Activated CD4-positive, alpha-beta T cell treated with anti-CD3 and anti-CD28 coated beads for 36 hours (primary cell): ENCODE results near the gene APC. TPM values are rescaled to one million over a fixed set of nuclear protein-coding genes. Genes with fewer than 3 reads are reported as not detected.

ENCODE experiments used
- ATAC-seq: fragments of 200-7000 bp; cut with Tn5 transposase; one replicate; pipeline ENCODE4 v1.10.0; 2021; ENCODE audit warnings: mild to moderate bottlenecking, moderate library complexity
- CTCF ChIA-PET: fragments of 350-600 bp; sonication (Branson Sonifier 250); formaldehyde crosslinking; loops from one replicate; lab custom pipeline; 2021; ENCODE audit warnings: antibody characterized with exemption; lab: Charles Lee
- POLR2A ChIA-PET: fragments of 350-600 bp; sonication (Branson Sonifier 250); formaldehyde crosslinking; loops from one replicate; lab custom pipeline; 2021; ENCODE audit warnings: antibody characterized with exemption, inconsistent platforms; lab: Charles Lee
- DNase-seq: peaks from one replicate; pipeline ENCODE4 v3.0.0-alpha.2; 2020
- H3K27ac Mint-ChIP-seq: one replicate; pipeline ENCODE4 v1.8.0; 2021; ENCODE audit warnings: mixed read lengths
- H3K27me3 Mint-ChIP-seq: one replicate; pipeline ENCODE4 v1.8.0; 2021; ENCODE audit warnings: mixed read lengths
- H3K36me3 Mint-ChIP-seq: one replicate; pipeline ENCODE4 v1.8.0; 2021; ENCODE audit warnings: low read depth, mixed read lengths
- H3K4me1 Mint-ChIP-seq: one replicate; pipeline ENCODE4 v1.8.0; 2021; ENCODE audit warnings: mixed read lengths
- H3K4me3 Mint-ChIP-seq: one replicate; pipeline ENCODE4 v1.8.0; 2021; ENCODE audit warnings: mild to moderate bottlenecking, moderate library complexity, mixed read lengths
- H3K9me3 Mint-ChIP-seq: one replicate; pipeline ENCODE4 v1.8.0; 2021; ENCODE audit warnings: low read depth, mixed read lengths
- intact Hi-C, 2 experiments: fragments of 100-400 bp; cut with DNase I in 1 of 2; cut with micrococcal nuclease in 1 of 2; formaldehyde crosslinking; loops; one replicate each; pipeline versions ENCODE4 v1.14.2 to v1.15.1; 2022 to 2024; cut with DNase I, micrococcal nuclease
- total RNA-seq, 2 experiments: library from RNA; stranded (reverse); gene quantifications; one replicate each; pipeline ENCODE4 v1.2.3, GENCODE V29; 2021

Gene APC
- total RNA-seq, 2 experiments from 2014 or later = 20.1 to 22.3 TPM

- Mint-ChIP-seq H3K4me3 (no peak overlapping the region), H3K27ac (no peak overlapping the region), H3K9me3 (no peaks in the 10 kb centered on the region), H3K4me1 (peaks cover 3% of the 10 kb centered on the region), H3K27me3 (no peaks in the 10 kb centered on the region), H3K36me3 (peaks cover 24% of the 10 kb centered on the region)
- intact Hi-C loops = no loop called here
- CTCF ChIA-PET = interaction anchor here (0.6 kb wide), 1 partner anchor 535 kb away, joined by 3 read pairs; no protein-coding TSS in a partner anchor
- ATAC-seq = no peak
- DNase-seq = no peak
- POLR2A ChIA-PET = interaction anchor here (0.6 kb wide), 2 partner anchors 11 to 52 kb away, joined by 3 to 4 read pairs; no protein-coding TSS in a partner anchor
Observed at GRCh38 chr5:112776301-112776856, 38.7 kb downstream of the APC start.

DNA sequence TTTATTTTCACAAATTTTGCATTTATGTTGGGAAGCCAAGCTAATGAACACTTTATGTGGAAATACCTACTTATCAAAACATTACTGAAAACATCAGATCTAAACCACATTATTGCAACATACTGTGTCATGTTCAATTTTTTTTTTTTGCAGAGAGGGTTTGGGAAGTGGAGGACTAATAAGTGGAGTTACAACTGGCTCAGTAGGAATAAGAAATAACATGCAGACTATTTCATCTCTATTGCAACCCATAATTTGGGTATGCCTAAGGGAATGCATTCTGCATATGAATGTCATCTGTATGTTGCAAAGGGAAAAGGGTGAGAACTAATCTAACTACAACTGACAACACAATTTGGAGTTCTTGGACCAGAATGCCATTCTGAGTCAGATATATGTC lies 41.8 kb downstream of the APC start:
- intact Hi-C loops = no loop called here
- Mint-ChIP-seq H3K9me3 (no peaks in the 10 kb centered on the region), H3K4me3 (no peak overlapping the region), H3K4me1 (peaks cover 3% of the 10 kb centered on the region), H3K27me3 (no peaks in the 10 kb centered on the region), H3K36me3 (peaks cover 25% of the 10 kb centered on the region), H3K27ac (no peak overlapping the region)
- no peak for DNase-seq
- ATAC-seq = no peak
- ChIA-PET POLR2A (no interaction called here), CTCF (interaction anchor here (0.7 kb wide), 1 partner anchor 118 kb away, joined by 7 read pairs; no protein-coding TSS in a partner anchor)

DNA sequence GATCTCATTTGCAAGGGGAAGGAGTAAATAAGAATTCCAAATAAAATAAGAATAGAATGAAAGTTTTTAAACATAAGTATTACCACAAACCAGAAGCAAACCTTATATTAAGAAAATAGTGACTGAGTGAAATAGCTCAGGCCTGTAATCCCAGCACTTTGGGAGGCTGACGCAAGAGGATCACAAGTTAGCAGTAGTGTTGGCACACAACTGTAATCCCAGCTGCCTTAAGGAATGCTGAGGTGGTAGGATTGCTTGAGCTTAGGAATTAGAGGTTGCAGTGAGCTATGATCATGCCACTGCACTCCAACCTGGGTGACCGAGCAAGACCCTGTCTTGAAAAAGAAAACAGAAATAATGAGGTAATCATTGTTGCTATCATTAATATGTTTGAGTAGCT lies 47.0 kb downstream of the APC start:
- no peaks in the 10 kb centered on the region for H3K4me1 Mint-ChIP-seq
- H3K27ac Mint-ChIP-seq = no peak overlapping the region
- intact Hi-C loops = no loop called here
- peaks cover 10% of the 10 kb centered on the region for H3K36me3 Mint-ChIP-seq
- H3K4me3 Mint-ChIP-seq = no peak overlapping the region
- no peaks in the 10 kb centered on the region for H3K27me3 Mint-ChIP-seq
- no peak for ATAC-seq
- H3K9me3 Mint-ChIP-seq = no peaks in the 10 kb centered on the region
- DNase-seq = no peak
- CTCF ChIA-PET = no interaction called here
- POLR2A ChIA-PET = no interaction called here

DNA sequence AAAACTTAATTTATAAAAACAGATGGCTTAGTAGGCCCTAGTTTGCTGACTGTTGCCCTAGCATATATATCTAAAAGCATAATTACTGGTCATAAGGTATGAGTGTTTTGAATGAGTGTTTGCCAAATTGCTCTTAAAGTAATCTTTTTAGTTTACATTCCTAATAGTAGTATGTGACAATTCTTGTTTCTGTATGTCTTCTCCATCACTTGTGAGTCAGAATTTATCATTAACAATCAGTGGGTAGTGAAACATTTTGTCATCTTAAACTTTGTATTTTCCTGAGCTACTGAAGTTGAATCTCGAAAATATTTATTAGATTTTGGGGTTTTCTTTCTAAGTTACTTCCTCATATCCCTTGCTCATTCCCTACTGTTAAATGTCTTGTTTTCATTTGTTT lies 49.6 kb downstream of the APC start:
- H3K9me3 Mint-ChIP-seq = no peaks in the 10 kb centered on the region
- no peak overlapping the region for H3K4me3 Mint-ChIP-seq
- no peaks in the 10 kb centered on the region for H3K27me3 Mint-ChIP-seq
- ChIA-PET CTCF (interaction anchor here (0.6 to 1.3 kb wide), 3 partner anchors 17 to 236 kb away, joined by 3 read pairs; no protein-coding TSS in a partner anchor), POLR2A (interaction anchor here (0.6 kb wide), 1 partner anchor 10 kb away, joined by 3 read pairs; no protein-coding TSS in a partner anchor)
- H3K36me3 Mint-ChIP-seq = peaks cover 2% of the 10 kb centered on the region
- DNase-seq (no peak), ATAC-seq (no peak)
- intact Hi-C loops = no loop called here
- no peak overlapping the region for H3K27ac Mint-ChIP-seq
- no peaks in the 10 kb centered on the region for H3K4me1 Mint-ChIP-seq

DNA sequence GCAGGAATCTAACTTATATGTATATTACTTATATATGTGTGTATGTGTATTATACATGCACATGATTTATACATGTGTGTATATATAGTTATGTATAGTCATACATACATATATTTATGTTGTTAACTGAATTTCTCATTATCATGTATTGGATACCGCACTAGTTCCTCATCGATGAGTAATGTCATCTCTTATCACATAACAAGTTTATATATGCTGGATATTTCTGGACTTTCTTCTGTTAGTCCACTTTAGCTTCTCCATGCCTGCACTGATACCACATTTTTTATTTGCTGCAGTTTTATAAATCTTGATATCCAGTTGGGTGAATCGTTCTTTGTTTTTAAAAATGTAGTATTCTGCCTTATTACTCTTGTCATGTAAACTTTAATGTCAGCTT lies 50.2 kb downstream of the APC start:
- intact Hi-C loops = no loop called here
- CTCF ChIA-PET = interaction anchor here (0.6 to 1.3 kb wide), 3 partner anchors 18 to 237 kb away, joined by 3 read pairs; no protein-coding TSS in a partner anchor
- no peaks in the 10 kb centered on the region for H3K27me3 Mint-ChIP-seq
- POLR2A ChIA-PET = interaction anchor here (0.6 kb wide), 1 partner anchor 11 kb away, joined by 3 read pairs; no protein-coding TSS in a partner anchor
- H3K27ac Mint-ChIP-seq = no peak overlapping the region
- H3K4me1 Mint-ChIP-seq = no peaks in the 10 kb centered on the region
- peaks cover 3% of the 10 kb centered on the region for H3K36me3 Mint-ChIP-seq
- DNase-seq = no peak
- H3K9me3 Mint-ChIP-seq = no peaks in the 10 kb centered on the region
- H3K4me3 Mint-ChIP-seq = no peak overlapping the region
- ATAC-seq = no peak

GRCh38 chr5:112793201-112793600 lies 55.5 kb downstream of the APC start:
- POLR2A ChIA-PET = no interaction called here
- Mint-ChIP-seq H3K27me3 (no peaks in the 10 kb centered on the region), H3K4me1 (no peaks in the 10 kb centered on the region), H3K27ac (no peak overlapping the region), H3K9me3 (no peaks in the 10 kb centered on the region), H3K4me3 (no peak overlapping the region), H3K36me3 (peaks cover 19% of the 10 kb centered on the region)
- DNase-seq (no peak), ATAC-seq (no peak)
- CTCF ChIA-PET = interaction anchor here (0.6 to 1.6 kb wide), 2 partner anchors 9 to 498 kb away, joined by 3 to 4 read pairs; no protein-coding TSS in a partner anchor
- intact Hi-C loops = no loop called here

DNA sequence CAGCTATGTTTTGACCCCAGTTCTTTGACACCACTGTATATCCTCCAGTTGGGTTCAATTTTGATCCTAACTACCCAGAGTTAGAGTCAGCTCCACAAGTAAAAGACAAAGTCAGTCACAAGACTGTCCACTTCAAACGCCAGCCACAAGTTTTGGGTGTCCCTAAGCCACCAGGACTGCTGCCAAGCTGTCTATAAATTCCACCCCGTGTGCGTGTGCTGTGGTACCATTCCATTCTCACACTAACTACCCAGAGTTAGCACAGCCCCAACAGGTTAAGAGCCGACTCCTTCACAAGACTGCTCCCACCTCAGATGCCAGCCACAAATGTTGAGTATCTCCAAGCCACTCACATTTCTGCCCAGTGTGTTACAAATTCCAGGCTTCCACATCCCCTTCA lies 56.7 kb downstream of the APC start:
- no peaks in the 10 kb centered on the region for H3K4me1 Mint-ChIP-seq
- intact Hi-C loops = no loop called here
- ATAC-seq (no peak), DNase-seq (no peak)
- H3K27me3 Mint-ChIP-seq = no peaks in the 10 kb centered on the region
- H3K9me3 Mint-ChIP-seq = no peaks in the 10 kb centered on the region
- POLR2A ChIA-PET = interaction anchor here (0.6 kb wide), 1 partner anchor 54 kb away, joined by 11 read pairs; no protein-coding TSS in a partner anchor
- H3K27ac Mint-ChIP-seq = no peak overlapping the region
- H3K4me3 Mint-ChIP-seq = no peak overlapping the region
- peaks cover 21% of the 10 kb centered on the region for H3K36me3 Mint-ChIP-seq
- CTCF ChIA-PET = no interaction called here

DNA sequence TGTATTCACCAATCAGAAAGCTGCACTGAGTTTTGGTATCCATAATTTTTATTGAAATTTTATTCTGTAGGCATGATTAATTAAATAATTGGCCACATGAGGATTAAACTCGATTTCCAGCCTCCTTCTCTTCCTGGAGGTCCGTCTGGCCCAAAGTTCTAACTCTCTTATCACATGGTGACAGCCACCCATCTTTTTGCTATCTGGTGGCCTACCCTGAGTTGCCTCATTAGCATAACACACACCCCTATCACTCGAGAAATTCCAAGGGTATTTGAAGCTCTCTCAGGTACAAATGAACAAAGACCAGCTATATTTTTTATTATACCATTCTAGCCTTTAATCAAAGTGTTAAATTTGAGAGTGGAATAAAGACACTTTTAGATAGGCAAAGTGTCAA lies 57.7 kb downstream of the APC start:
- intact Hi-C loops = no loop called here
- peaks cover 26% of the 10 kb centered on the region for H3K36me3 Mint-ChIP-seq
- H3K27me3 Mint-ChIP-seq = no peaks in the 10 kb centered on the region
- ATAC-seq (no peak), DNase-seq (no peak)
- H3K27ac Mint-ChIP-seq = no peak overlapping the region
- ChIA-PET CTCF (interaction anchor here (0.8 to 1.4 kb wide), 3 partner anchors 14 to 198 kb away, joined by 3 read pairs; no protein-coding TSS in a partner anchor), POLR2A (no interaction called here)
- peaks cover 3% of the 10 kb centered on the region for H3K4me1 Mint-ChIP-seq
- H3K9me3 Mint-ChIP-seq = no peaks in the 10 kb centered on the region
- no peak overlapping the region for H3K4me3 Mint-ChIP-seq

DNA sequence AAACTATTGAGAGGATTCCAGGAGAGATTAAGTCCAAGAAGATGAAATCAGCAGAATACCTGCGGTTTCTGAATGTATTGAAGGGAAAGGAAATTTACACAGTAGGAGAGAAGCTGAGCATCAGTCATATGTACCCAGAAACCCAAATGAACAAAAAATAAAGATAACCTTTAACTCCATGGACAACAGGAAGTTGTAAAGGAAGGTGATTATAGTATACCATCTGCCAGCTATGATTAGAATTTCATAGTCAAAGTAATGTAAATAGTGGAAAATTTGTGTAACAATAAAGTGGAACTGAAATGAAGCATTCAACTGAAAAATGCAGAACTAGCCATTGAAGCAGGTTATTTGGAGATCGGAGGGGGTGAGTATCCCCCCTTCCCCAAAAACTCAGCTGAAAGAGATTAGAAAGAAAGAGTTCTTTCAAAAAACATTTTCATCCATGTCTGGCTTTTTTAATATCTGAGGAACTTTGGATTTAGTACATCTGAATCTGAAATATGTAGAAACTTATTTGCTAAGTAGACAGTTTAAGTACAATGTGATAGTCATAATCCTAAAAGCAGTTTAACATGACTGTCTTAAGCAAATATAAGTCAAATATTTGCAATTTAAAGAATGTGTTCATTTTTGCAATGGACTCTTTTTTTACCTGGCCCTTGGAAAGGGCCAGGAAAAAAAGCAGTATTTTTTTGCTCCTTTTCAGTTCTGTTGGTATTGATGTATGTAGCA lies 58.4 kb downstream of the APC start:
- DNase-seq (no peak), ATAC-seq (no peak)
- Mint-ChIP-seq H3K36me3 (peaks cover 26% of the 10 kb centered on the region), H3K4me3 (no peak overlapping the region), H3K4me1 (peaks cover 3% of the 10 kb centered on the region), H3K27me3 (no peaks in the 10 kb centered on the region), H3K27ac (no peak overlapping the region), H3K9me3 (no peaks in the 10 kb centered on the region)
- POLR2A ChIA-PET = no interaction called here
- CTCF ChIA-PET = interaction anchor here (0.8 to 1.4 kb wide), 3 partner anchors 13 to 199 kb away, joined by 3 read pairs; no protein-coding TSS in a partner anchor
- intact Hi-C loops = no loop called here

DNA sequence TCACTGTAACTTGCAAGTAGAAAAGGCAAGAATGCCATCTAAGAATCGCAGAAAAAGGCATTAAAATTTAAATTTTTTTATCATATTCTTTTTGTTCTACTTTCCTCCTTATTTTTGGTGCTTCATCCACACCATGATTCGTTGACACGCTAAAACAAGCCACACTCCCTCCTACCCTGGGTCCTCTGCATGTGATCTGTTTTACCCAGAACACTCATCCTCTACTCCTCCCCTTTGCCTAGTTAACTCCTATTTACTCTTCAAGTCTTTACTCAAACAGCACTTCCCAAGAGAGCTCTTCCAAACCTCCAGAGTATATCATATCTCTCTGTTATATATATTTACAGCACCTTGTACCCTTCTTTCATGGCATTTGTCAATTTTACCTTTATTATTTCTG lies 62.0 kb downstream of the APC start:
- H3K27ac Mint-ChIP-seq = no peak overlapping the region
- POLR2A ChIA-PET = no interaction called here

GRCh38 chr5:112800891-112801290 lies 63.2 kb downstream of the APC start:
- CTCF ChIA-PET = interaction anchor here (0.6 to 1.1 kb wide), 2 partner anchors 47 to 98 kb away, joined by 4 to 5 read pairs; no protein-coding TSS in a partner anchor
- no peak for ATAC-seq
- Mint-ChIP-seq H3K36me3 (peaks cover 12% of the 10 kb centered on the region), H3K4me1 (peaks cover 3% of the 10 kb centered on the region), H3K4me3 (no peak overlapping the region), H3K9me3 (no peaks in the 10 kb centered on the region), H3K27me3 (no peaks in the 10 kb centered on the region), H3K27ac (no peak overlapping the region)
- DNase-seq = no peak
- intact Hi-C loops = no loop called here
- POLR2A ChIA-PET = no interaction called here

More for the DNA sequence above, 62.0 kb downstream of the APC start:
- intact Hi-C loops = no loop called here
- Mint-ChIP-seq H3K27me3 (no peaks in the 10 kb centered on the region), H3K9me3 (no peaks in the 10 kb centered on the region), H3K4me3 (no peak overlapping the region), H3K36me3 (peaks cover 12% of the 10 kb centered on the region), H3K4me1 (peaks cover 3% of the 10 kb centered on the region)
- CTCF ChIA-PET = no interaction called here
- ATAC-seq = no peak
- DNase-seq = no peak
